ENCODE measurements around the gene UTY. TPM values are rescaled to one million over a fixed set of nuclear protein-coding genes. Genes with fewer than 3 reads are reported as not detected.
A peak's percentile ranks its signal among the peaks of the same experiment; 100 is the strongest.
"Not testable (repeated sequence)": the region's sequence is repeated elsewhere in the genome, so short reads cannot be mapped to it uniquely, and the experiment has no call there.

UTY gene
- total RNA-seq, 1 experiment from 2014 or later = 17.2 TPM

DNA sequence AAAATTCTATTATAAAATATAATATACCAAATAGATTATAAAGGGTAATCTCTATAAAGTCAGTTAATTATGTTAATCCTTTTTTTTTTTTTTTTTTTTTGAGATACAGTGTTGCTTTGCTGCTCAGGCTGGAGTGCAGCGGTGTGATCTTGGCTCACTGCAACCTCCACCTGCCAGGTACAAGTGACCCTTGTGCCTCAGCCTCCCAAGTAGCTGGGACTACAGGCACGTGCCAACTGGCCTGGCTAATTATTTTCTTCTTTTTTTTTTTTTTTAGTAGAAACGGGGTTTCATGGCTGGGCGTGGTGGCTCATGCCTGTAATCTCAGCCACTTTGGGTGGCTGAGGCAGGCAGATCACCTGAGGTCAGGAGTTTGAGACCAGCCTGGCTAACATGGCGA is 141.9 kb downstream of the UTY start:
- in situ Hi-C loops (cut with HindIII; ENCODE audit: low sequenced_read_pairs) = no loop called here
- no peak for DNase-seq (ENCODE audit: low spot score)

DNA sequence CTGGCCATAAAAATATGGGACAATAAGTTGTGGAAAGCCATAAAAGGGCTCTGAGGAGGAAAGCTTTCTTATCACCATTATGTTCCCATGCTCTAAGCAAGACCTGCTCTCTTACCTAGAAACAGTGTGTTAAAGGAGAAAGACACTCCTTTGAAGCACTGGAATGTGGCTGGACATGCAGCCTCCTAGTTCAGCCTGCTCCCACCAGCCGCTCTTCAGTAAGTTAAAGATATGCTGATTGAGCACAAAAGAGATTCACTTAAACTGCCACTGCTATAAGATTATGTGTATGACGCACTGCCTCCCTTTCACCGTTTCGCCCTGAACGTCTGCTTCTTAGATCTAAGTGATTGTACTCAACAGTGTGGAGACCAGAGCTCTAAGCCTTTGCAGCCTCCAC is 146.0 kb downstream of the UTY start:
- no peak for DNase-seq (ENCODE audit: low spot score)
- in situ Hi-C loops (cut with HindIII; ENCODE audit: low sequenced_read_pairs) = no loop called here

- DNase-seq (ENCODE audit: low spot score) = no peak
- in situ Hi-C loops (cut with HindIII; ENCODE audit: low sequenced_read_pairs) = no loop called here
These were observed 149.2 kb downstream of the UTY start for GRCh38 chrY:13330651-13331050.

DNA sequence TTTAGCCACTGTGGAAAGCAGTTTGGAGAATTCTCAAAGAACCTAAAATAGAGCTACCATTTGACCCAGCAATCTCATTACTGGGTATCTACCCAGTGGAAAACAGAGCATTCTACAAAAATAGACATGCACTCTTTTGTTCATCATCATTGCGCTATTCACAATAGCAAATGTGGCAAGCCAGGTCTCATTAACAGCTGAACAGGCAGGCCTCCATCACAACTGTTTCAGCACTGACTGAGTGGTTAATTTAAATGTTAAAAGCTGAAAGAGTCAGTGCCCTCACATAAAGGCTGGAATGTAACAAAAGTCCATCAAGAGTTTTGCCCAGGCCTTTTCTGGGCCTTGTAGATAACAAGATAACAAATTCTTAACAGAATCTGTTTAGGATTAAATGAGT is 166.9 kb downstream of the UTY start:
- in situ Hi-C loops (cut with HindIII; ENCODE audit: low sequenced_read_pairs) = no loop called here
- DNase-seq (ENCODE audit: low spot score) = no peak

DNA sequence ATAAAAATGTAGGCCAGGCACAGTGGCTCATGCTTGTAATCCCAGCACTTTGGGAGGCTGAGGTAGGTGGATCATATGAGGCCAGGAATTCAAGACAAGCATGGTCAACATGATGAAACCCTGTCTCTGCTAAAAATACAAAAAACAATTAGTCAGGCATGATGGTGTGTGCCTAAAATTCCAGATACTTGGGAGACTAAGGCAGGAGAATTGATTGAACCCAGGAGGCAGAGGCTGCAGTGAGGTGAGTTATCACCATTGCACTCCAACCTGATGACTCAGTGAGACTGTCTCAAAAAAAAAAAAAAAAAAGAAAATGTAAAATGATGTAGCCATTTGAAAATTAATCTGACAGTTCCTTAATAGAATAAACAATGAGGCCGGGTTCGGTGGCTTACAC is 171.9 kb downstream of the UTY start:
- in situ Hi-C loops (cut with HindIII; ENCODE audit: low sequenced_read_pairs) = no loop called here
- no peak for DNase-seq (ENCODE audit: low spot score)

- DNase-seq (ENCODE audit: low spot score) = no peak
- in situ Hi-C loops (cut with HindIII; ENCODE audit: low sequenced_read_pairs) = no loop called here
These were observed 179.0 kb downstream of the UTY start for GRCh38 chrY:13300795-13301194.

- no peak for DNase-seq (ENCODE audit: low spot score)
- in situ Hi-C loops (cut with HindIII; ENCODE audit: low sequenced_read_pairs) = no loop called here
These were observed 180.4 kb downstream of the UTY start for GRCh38 chrY:13299411-13299810.

- DNase-seq (ENCODE audit: low spot score) = no peak
- in situ Hi-C loops (cut with HindIII; ENCODE audit: low sequenced_read_pairs) = no loop called here
These were observed 183.5 kb downstream of the UTY start for GRCh38 chrY:13296176-13296890.

DNA sequence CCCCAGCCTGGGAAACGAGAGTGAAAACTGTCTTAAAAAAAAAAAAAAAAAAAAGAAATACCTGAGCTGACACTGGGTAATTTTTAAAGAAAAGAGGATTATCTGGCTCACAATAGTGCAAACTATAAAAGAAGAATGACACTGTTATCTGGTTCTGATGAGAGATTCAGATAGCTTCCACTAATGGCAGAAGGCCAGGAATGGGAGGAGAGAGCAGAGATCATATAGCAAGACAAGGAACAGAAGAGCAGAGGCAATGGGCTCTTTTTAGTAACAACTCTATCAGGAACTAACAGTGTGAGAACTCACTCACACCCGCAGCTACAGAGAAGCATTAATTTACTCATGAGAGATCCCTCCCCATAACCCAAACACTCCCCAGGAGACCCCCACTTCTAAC is 184.8 kb downstream of the UTY start:
- no peak for DNase-seq (ENCODE audit: low spot score)
- in situ Hi-C loops (cut with HindIII; ENCODE audit: low sequenced_read_pairs) = no loop called here

DNA sequence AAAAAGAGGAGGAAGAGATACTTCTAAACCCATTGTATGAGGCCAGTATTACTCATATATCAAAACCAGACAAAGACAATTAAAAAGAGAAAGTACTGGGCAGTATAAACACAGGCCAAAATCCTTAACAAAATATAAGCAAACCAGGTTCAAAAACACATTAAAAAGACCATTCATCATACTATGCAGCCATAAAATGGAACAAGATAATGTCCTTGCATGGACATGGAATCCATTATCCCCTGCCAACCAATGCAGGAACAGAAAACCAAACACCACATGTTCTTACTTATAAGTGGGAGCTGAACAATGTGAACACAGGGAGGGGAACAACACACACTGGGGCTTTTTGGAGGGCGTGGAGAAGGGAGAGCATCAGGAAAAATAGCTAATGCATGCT is 188.6 kb downstream of the UTY start:
- DNase-seq (ENCODE audit: low spot score) = no peak
- in situ Hi-C loops (cut with HindIII; ENCODE audit: low sequenced_read_pairs) = no loop called here

DNA sequence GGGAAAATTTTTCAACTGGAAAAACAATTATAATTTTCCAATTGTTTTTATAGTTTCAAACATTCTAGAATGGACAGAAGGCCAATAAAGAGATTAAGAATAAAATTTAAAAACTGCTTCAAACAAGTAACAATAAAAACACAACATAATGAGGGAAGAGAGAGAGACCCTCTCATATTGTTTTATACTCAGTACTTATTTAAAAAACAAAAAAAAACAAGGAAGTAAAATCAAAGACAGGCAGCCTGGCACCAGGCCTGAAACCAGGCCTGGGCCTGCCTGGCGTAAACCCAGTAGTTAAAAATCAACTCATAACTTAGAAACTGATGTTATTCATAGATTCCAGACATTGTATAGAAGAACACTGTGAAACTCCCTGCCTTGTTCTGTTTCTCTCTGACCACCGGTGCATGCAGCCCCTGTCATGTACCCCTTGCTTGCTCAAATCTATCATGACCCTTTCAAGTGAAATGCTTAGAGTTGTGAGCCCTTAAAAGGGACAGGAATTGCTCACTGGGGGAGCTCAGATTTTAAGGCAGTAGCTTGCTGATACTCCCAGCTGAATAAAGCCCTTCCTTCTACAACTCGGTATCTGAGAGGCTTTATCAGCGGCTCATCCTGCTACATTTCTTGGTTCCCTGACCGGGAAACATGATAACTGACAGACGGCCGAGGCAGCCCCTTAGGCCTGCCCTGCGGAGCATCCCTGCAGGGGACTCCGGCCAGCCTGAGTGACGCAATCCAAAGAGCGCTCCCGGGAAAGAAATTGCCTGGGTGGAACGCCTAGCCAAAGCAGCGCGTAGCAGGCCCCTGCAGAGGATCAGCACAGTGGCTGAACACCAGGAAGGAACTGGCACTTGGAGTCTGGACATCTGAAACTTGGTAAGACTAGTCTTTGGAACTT is 197.4 kb downstream of the UTY start:
- in situ Hi-C loops (cut with HindIII; ENCODE audit: low sequenced_read_pairs) = not testable (repeated sequence)
- DNase-seq (ENCODE audit: low spot score) = peak; percentile 39

DNA sequence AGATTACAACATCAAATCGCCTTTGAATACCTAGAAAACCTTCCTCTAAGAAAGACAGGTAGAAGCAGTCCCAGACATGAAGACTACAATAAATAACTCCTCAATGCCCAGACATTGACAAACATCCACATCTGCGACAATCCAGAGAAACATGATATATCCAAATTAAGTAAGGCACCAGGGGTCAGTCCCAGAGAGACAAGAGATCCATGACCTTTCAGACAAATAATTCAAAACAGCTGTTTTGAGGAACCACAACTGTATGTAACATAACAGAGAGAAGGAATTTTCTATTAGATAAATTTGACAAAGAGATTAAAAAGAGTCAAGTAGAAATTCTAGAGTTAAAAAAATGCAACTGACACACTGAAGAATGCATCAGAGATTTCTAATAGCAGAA is 200.3 kb downstream of the UTY start:
- DNase-seq (ENCODE audit: low spot score) = no peak
- in situ Hi-C loops (cut with HindIII; ENCODE audit: low sequenced_read_pairs) = no loop called here

DNA sequence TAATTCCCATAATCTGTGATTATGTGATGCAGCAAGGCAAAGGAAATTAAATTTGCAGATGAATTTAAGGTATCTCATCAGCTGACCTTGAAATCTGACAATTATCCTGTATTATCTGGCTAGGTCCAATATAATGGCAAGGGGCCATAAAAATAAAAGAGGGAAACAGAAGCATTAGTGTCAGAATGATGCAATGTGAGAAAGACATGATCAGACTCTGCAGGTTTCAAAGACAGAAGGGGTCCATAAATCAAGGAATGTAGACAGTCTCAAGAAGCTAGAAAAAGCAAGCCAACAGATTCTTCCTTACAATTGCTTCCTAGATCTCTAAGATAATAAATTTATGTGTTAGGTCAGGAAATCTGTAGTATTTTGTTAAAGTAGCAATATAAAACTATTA is 208.1 kb downstream of the UTY start:
- in situ Hi-C loops (cut with HindIII; ENCODE audit: low sequenced_read_pairs) = no loop called here
- DNase-seq (ENCODE audit: low spot score) = no peak

GRCh38 chrY:13253941-13254440 is 225.8 kb downstream of the UTY start:
- DNase-seq (ENCODE audit: low spot score); in situ Hi-C loops (cut with HindIII; ENCODE audit: low sequenced_read_pairs): not testable (repeated sequence)

- no peak for DNase-seq (ENCODE audit: low spot score)
- in situ Hi-C loops (cut with HindIII; ENCODE audit: low sequenced_read_pairs) = no loop called here
These were observed 229.4 kb downstream of the UTY start for GRCh38 chrY:13250421-13250820.

GRCh38 chrY:13243716-13244115 is 236.1 kb downstream of the UTY start:
- DNase-seq (ENCODE audit: low spot score) = no peak
- in situ Hi-C loops (cut with HindIII; ENCODE audit: low sequenced_read_pairs) = no loop called here

DNA sequence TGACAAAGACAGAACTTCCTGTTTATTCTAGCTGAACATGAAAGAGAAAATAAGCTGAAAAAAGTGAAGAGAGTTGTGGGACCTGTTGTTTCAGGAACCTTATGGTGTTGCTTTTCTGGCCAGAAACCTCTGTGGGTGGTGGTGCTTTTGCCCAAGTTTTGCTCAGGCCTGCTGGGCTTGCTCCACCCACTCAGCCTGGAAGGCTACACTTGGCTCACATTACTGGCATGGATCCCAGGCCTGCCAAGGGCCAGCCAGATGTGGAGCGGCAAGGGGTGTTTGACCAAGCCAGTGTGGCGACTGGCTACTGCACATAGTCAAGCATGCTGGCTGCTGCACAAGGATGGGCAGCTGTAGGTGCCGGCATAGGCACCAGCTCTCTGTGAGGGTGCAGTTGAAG is 245.9 kb downstream of the UTY start:
- no peak for DNase-seq (ENCODE audit: low spot score)
- in situ Hi-C loops (cut with HindIII; ENCODE audit: low sequenced_read_pairs) = no loop called here

- DNase-seq (ENCODE audit: low spot score) = no peak
- in situ Hi-C loops (cut with HindIII; ENCODE audit: low sequenced_read_pairs) = no loop called here
These were observed 246.7 kb downstream of the UTY start for GRCh38 chrY:13233118-13233517.

- in situ Hi-C loops (cut with HindIII; ENCODE audit: low sequenced_read_pairs) = no loop called here
- no peak for DNase-seq (ENCODE audit: low spot score)
These were observed 252.4 kb downstream of the UTY start for GRCh38 chrY:13227354-13227953.
